ENCODE measurements around the gene MRPS18B. TPM values are rescaled to one million over a fixed set of nuclear protein-coding genes. Genes with fewer than 3 reads are reported as not detected.
A peak's percentile ranks its signal among the peaks of the same experiment; 100 is the strongest.

Gene MRPS18B
- 10 to 100 TPM; 48.1 to 85.7 (median 62.4) TPM for total RNA-seq

DNA sequence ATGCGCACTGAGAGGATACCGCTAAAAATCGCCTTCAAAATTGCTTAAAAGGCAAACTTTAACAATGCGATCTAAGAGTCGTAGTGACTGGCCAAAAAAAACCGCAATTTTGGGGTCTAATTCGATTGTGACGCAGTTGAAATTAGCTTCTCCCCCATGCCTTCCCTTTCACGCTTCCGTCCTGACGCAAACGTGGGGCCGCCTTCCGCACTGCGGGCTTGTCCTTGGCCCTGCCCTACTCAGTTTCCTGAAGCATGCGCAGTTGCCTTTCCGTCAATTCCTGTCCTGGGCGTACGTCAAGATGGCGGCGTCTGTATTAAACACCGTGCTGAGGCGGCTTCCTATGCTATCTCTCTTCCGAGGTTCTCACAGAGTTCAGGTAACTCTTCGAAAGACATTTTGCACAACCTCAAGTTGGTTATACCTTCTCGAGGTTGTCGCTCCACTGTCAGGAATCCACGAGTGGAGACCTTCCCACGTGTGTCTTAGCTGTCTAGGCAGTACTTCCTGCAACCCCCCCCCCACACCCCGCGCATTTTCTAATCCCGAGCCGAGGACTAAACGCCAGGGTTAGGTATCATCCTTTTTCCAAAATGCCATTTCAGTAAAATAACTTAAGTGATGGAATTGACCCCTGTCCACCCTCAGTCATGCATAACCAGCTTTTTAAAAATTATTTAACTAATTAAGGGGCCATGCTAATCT lies at the start of gene MRPS18B:
Gene MRPS18B (plus strand): TSS at position 276 of the 705 bp plus-strand sequence. CDS start 26 bp downstream, at position 302.
- TF ChIP-seq EP300 (IDR thresholded peaks at IDR 0.05) (no peak), POLR2AphosphoS5 (IDR thresholded peaks at IDR 0.05) (peak; percentile 75 to 91 (median 88)), POLR2A (IDR thresholded peaks at IDR 0.05) (peak; percentile 82 to 95)
- TF ChIP-seq, protein P1, sequence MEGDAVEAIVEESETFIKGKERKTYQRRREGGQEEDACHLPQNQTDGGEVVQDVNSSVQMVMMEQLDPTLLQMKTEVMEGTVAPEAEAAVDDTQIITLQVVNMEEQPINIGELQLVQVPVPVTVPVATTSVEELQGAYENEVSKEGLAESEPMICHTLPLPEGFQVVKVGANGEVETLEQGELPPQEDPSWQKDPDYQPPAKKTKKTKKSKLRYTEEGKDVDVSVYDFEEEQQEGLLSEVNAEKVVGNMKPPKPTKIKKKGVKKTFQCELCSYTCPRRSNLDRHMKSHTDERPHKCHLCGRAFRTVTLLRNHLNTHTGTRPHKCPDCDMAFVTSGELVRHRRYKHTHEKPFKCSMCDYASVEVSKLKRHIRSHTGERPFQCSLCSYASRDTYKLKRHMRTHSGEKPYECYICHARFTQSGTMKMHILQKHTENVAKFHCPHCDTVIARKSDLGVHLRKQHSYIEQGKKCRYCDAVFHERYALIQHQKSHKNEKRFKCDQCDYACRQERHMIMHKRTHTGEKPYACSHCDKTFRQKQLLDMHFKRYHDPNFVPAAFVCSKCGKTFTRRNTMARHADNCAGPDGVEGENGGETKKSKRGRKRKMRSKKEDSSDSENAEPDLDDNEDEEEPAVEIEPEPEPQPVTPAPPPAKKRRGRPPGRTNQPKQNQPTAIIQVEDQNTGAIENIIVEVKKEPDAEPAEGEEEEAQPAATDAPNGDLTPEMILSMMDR (IDR thresholded peaks at IDR 0.05), result no peak
- peak within 1 kb of the TSS; percentile 98 for H3K27ac ChIP-seq
- no peaks in the 10 kb centered on the region for H3K9me3 ChIP-seq
- no peaks in the 10 kb centered on the region for H3K27me3 ChIP-seq
- H3K36me3 ChIP-seq, result peaks cover 43% of the 10 kb centered on the region
- WGBS, result under 1% methylated on average over 34 of the region's 34 CpGs
- H3K4me1 ChIP-seq, result peaks cover 36% of the 10 kb centered on the region
- H3K4me3 ChIP-seq, result peak within 1 kb of the TSS; percentile 90
- peak; percentile 99 for DNase-seq (ENCODE audit: low spot score in 2 of 2)

DNA sequence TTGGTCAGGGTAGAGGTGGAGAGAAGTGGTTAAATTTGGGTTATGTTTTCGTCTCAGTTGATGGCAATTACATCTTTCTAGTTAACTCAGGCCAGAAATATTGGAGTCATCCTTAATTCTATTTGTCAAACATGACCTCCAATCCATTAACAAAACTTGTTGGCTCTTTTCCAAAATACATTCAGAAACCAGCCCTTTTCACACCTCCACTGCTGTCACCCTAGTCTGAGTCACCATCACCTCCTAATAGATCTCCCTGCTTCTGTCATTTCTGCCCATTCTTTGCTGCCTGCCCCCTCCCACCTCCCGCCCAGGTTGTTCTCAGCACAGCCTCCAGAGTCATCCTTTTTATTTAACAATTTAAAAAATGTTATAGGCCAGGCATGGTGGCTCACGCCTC lies 49.4 kb upstream of the MRPS18B start:
- peaks cover 1% of the 10 kb centered on the region for H3K36me3 ChIP-seq
- H3K27ac ChIP-seq, result no peak overlapping the region
- peaks cover 29% of the 10 kb centered on the region for H3K4me1 ChIP-seq
- no peaks in the 10 kb centered on the region for H3K9me3 ChIP-seq
- H3K27me3 ChIP-seq, result no peaks in the 10 kb centered on the region
- TF ChIP-seq EP300 (IDR thresholded peaks at IDR 0.05) (no peak), POLR2AphosphoS5 (IDR thresholded peaks at IDR 0.05) (no peak), POLR2A (IDR thresholded peaks at IDR 0.05) (no peak)
- TF ChIP-seq, protein P1 (IDR thresholded peaks at IDR 0.05), result no peak
- H3K4me3 ChIP-seq, result no peak overlapping the region
- no peak for DNase-seq (ENCODE audit: low spot score in 2 of 2)
- WGBS, result 69% methylated on average over 3 of the region's 3 CpGs

DNA sequence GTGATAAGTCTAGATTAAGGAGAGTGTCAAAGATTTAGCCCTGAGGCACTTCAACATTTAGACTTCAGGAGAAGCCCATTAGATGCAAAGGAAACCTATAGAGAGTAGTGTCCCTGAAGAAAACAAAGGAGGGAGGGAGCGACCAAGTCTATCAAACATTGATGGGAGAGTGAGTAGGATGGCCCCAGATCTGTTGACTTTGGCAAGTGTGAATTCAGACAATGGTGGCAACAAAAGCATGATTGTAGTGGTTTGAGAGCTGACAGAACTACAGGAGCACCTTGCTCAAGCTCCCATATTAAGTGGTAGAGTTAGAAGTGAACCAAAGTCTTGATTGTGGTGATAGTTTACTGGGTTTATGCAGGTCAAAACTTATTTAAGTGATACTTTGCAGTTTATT lies 47.4 kb upstream of the MRPS18B start:
- 71% methylated on average over 1 of the region's 1 CpG for WGBS
- DNase-seq (ENCODE audit: low spot score in 2 of 2), result no peak
- peak overlapping the region; percentile 94 for H3K27ac ChIP-seq
- no peaks in the 10 kb centered on the region for H3K27me3 ChIP-seq
- peaks cover 37% of the 10 kb centered on the region for H3K4me1 ChIP-seq
- peak overlapping the region; percentile 71 for H3K4me3 ChIP-seq
- TF ChIP-seq POLR2AphosphoS5 (IDR thresholded peaks at IDR 0.05), result no peak
- TF ChIP-seq, protein P1 (IDR thresholded peaks at IDR 0.05), result no peak
- no peak for TF ChIP-seq POLR2A (IDR thresholded peaks at IDR 0.05)
- TF ChIP-seq EP300 (IDR thresholded peaks at IDR 0.05), result no peak
- no peaks in the 10 kb centered on the region for H3K9me3 ChIP-seq
- H3K36me3 ChIP-seq, result peaks cover under 1% of the 10 kb centered on the region

DNA sequence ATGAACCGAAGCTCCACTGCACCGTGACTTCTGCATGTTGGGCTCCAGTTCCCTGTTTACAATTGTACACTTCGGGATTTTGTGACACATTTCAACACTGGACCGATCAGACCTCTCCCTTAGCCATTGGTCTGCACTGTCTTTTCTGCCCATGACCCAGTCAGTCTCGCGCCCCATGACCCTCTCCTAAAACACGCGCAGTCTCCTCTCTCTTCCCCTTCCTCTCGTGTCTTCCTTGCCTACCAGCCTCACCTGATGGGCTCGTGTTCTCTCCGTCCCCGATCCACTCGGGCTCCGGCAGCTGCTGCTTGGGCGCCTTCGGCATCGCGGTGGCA lies 46.9 kb upstream of the MRPS18B start:
- TF ChIP-seq EP300 (IDR thresholded peaks at IDR 0.05) (no peak), POLR2AphosphoS5 (IDR thresholded peaks at IDR 0.05) (no peak), POLR2A (IDR thresholded peaks at IDR 0.05) (no peak)
- TF ChIP-seq, protein P1 (IDR thresholded peaks at IDR 0.05), result no peak
- Histone ChIP-seq H3K4me1 (peaks cover 37% of the 10 kb centered on the region), H3K27ac (peak overlapping the region; percentile 94), H3K27me3 (no peaks in the 10 kb centered on the region), H3K36me3 (peaks cover 5% of the 10 kb centered on the region), H3K4me3 (peak overlapping the region; percentile 71), H3K9me3 (no peaks in the 10 kb centered on the region)
- under 1% methylated on average over 18 of the region's 18 CpGs for WGBS
- no peak for DNase-seq (ENCODE audit: low spot score in 2 of 2)

DNA sequence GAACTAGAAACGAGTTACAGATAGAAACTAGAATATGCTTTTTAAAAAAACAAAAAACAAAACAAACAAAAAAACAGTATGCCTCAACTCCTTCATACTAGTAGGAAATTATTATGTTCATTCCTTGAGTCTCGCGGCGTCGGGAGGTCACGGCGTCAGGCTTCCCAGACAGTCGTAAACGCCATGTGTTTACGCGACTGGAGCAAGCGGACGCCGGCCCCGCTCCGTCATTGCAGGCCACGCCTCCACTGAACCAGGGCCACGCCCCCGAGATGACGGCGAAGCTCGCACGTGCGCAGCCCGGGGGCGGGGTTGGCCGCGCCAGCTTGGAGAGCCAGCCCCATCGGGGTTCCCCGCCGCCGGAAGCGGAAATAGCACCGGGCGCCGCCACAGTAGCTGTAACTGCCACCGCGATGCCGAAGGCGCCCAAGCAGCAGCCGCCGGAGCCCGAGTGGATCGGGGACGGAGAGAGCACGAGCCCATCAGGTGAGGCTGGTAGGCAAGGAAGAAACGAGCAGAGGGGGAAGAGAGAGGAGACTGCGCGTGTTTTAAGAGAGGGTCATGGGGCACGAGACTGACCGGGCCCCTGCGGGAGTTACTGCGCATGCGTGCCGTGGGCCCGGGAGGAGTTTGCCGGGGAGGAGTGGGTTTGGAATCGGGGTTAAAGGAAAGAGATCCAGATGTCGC lies 46.4 kb upstream of the MRPS18B start, which contains the start of gene ABCF1:
Gene ABCF1 (plus strand): TSS at position 368 of the 687 bp plus-strand sequence. CDS start 46 bp downstream, at position 414.
- Histone ChIP-seq H3K9me3 (no peaks in the 10 kb centered on the region), H3K27ac (peak within 1 kb of the TSS; percentile 94), H3K4me1 (peaks cover 37% of the 10 kb centered on the region), H3K4me3 (peak within 1 kb of the TSS; percentile 71), H3K36me3 (peaks cover 5% of the 10 kb centered on the region), H3K27me3 (no peaks in the 10 kb centered on the region)
- WGBS, result under 1% methylated on average over 54 of the region's 59 CpGs
- TF ChIP-seq POLR2A (IDR thresholded peaks at IDR 0.05) (peak in 1 of 2 donors; percentile 58), POLR2AphosphoS5 (IDR thresholded peaks at IDR 0.05) (peak; percentile 51 to 90 (median 87)), EP300 (IDR thresholded peaks at IDR 0.05) (no peak)
- DNase-seq (ENCODE audit: low spot score in 2 of 2), result peak; percentile 99

Data from suprapubic skin (tissue), 4 donors.